H1 (cell line): ENCODE results near the gene ZNF609. TPM values are rescaled to one million over a fixed set of nuclear protein-coding genes. Genes with fewer than 3 reads are reported as not detected.

Experiments
- CTCF ChIA-PET: fragments of 300-600 bp; sonication (Branson Sonifier 250); formaldehyde crosslinking; loops from one replicate; lab custom pipeline; 2021; ENCODE audit not compliant: partially characterized antibody; lab: Charles Lee
- POLR2A ChIA-PET: fragments of 300-600 bp; sonication (Branson Sonifier 250); formaldehyde crosslinking; loops from one replicate; lab custom pipeline; 2021; ENCODE audit warnings: inconsistent platforms; ENCODE audit not compliant: partially characterized antibody; lab: Charles Lee
- DNase-seq, 2 experiments: peaks; one replicate each; pipeline versions ENCODE4 v3.0.0 to v3.0.0-alpha.2; 2010 to 2022; ENCODE audit warnings: low spot score in 2 of 2, low read depth in 1 of 2, mixed read lengths in 1 of 2
- FAIRE-seq: peaks from 2 replicates; lab custom pipeline; 2011; peaks lifted over from hg19 to GRCh38; lab: Jason Lieb, UNC
- H2AFZ ChIP-seq: 2 replicates; pipeline ENCODE4 v1.8.1; 2012; ENCODE audit warnings: low read length, inconsistent platforms
- H2AK5ac ChIP-seq: 2 replicates; pipeline ENCODE4 v1.6.1; 2013; ENCODE audit warnings: low read depth, low read length
- H2BK120ac ChIP-seq: replicated peaks from 2 replicates; pipeline ENCODE3; 2013; ENCODE audit warnings: low read depth, low read length, inconsistent platforms
- H2BK12ac ChIP-seq: 2 replicates; pipeline ENCODE4 v1.6.1; 2013; ENCODE audit warnings: low read depth, low read length
- H2BK15ac ChIP-seq: 2 replicates; pipeline ENCODE4 v1.6.1; 2013; ENCODE audit warnings: low read length
- H2BK20ac ChIP-seq: 2 replicates; pipeline ENCODE4 v1.6.1; 2013; ENCODE audit warnings: low read length
- H2BK5ac ChIP-seq: 2 replicates; pipeline ENCODE4 v1.6.1; 2013; ENCODE audit warnings: low read depth, low read length
- H3K14ac ChIP-seq: 2 replicates; pipeline ENCODE4 v1.6.1; 2013; ENCODE audit warnings: inconsistent platforms; ENCODE audit not compliant: insufficient read length
- H3K18ac ChIP-seq: 2 replicates; pipeline ENCODE4 v1.6.1; 2013; ENCODE audit warnings: low read length; ENCODE audit errors: extremely low read depth
- H3K23ac ChIP-seq: 2 replicates; pipeline ENCODE4 v1.6.1; 2013; ENCODE audit warnings: inconsistent platforms; ENCODE audit not compliant: insufficient read length
- H3K23me2 ChIP-seq: 2 replicates; pipeline ENCODE4 v1.6.1; 2013; ENCODE audit warnings: low read depth, low read length
- H3K27ac ChIP-seq: 2 replicates; pipeline ENCODE4 v1.6.1; 2011; ENCODE audit warnings: low read depth, low read length, inconsistent platforms
- H3K27me3 ChIP-seq, 4 experiments: replicated peaks in 1 of 4; 1 replicate in 1 of 4; 2 replicates in 3 of 4; pipeline versions ENCODE4 v1.6.1 to v1.8.1; 2011 to 2013; ENCODE audit warnings: low read length in 3 of 4, mild to moderate bottlenecking in 3 of 4, inconsistent platforms in 2 of 4, mixed read lengths in 2 of 4, moderate library complexity in 1 of 4; ENCODE audit not compliant: control insufficient read depth in 3 of 4, insufficient read depth in 3 of 4; ENCODE audit errors: extremely low read depth in 1 of 4
- H3K36me3 ChIP-seq, 4 experiments: 2 replicates each; pipeline versions ENCODE4 v1.6.1 to v1.8.1; 2011 to 2013; ENCODE audit warnings: mild to moderate bottlenecking in 4 of 4, low read length in 3 of 4, moderate library complexity in 2 of 4, control low read depth in 1 of 4, inconsistent platforms in 1 of 4; ENCODE audit not compliant: insufficient read depth in 4 of 4, control insufficient read depth in 2 of 4
- H3K4ac ChIP-seq: replicated peaks from 2 replicates; pipeline ENCODE3; 2013; ENCODE audit warnings: low read length, low read depth, mixed read lengths, inconsistent platforms; ENCODE audit not compliant: insufficient read length
- H3K4me1 ChIP-seq, 4 experiments: replicated peaks in 1 of 4; 1 replicate in 1 of 4; 2 replicates in 3 of 4; pipeline versions ENCODE4 v1.6.1 to v1.8.1; 2011 to 2013; ENCODE audit warnings: low read length in 3 of 4, inconsistent platforms in 2 of 4, mixed read lengths in 1 of 4; ENCODE audit not compliant: insufficient read depth in 4 of 4, control insufficient read depth in 3 of 4
- H3K4me2 ChIP-seq, 2 experiments: 2 replicates each; pipeline versions ENCODE4 v1.6.1 to v1.8.1; 2011 to 2013; ENCODE audit warnings: low read depth in 2 of 2, low read length in 2 of 2, control low read depth in 1 of 2, inconsistent platforms in 1 of 2, mild to moderate bottlenecking in 1 of 2; ENCODE audit not compliant: insufficient read depth in 1 of 2
- H3K4me3 ChIP-seq, 4 experiments: fragments of 200-600, 300-600 bp in 1 of 4; sonication (generic), shearing (Covaris generic), sonication (Bioruptor Twin) in 1 of 4; 2 replicates each; pipeline versions ENCODE4 v1.5.1 to v1.8.1; 2011 to 2016; ENCODE audit warnings: low read length in 4 of 4, low read depth in 3 of 4, control low read depth in 2 of 4, inconsistent platforms in 2 of 4, mild to moderate bottlenecking in 2 of 4, mixed read lengths in 1 of 4, moderate library complexity in 1 of 4; ENCODE audit not compliant: insufficient read depth in 2 of 4; ENCODE audit errors: extremely low read depth in 1 of 4
- H3K56ac ChIP-seq: replicated peaks from 2 replicates; pipeline ENCODE3; 2013; ENCODE audit warnings: low read depth, mild to moderate bottlenecking, mixed read lengths, low read length, inconsistent platforms; ENCODE audit not compliant: insufficient read length
- H3K79me1 ChIP-seq: 2 replicates; pipeline ENCODE4 v1.6.1; 2013; ENCODE audit warnings: low read depth, low read length, control low read depth
- H3K79me2 ChIP-seq, 2 experiments: 2 replicates each; pipeline versions ENCODE4 v1.6.1 to v1.8.1; 2012 to 2013; ENCODE audit warnings: low read length in 2 of 2, mild to moderate bottlenecking in 2 of 2, inconsistent platforms in 1 of 2; ENCODE audit not compliant: insufficient read depth in 2 of 2, control insufficient read depth in 1 of 2
- H3K9ac ChIP-seq, 4 experiments: replicated peaks in 1 of 4; 1 replicate in 1 of 4; 2 replicates in 3 of 4; pipeline versions ENCODE4 v1.6.1 to v1.8.1; 2011 to 2013; ENCODE audit warnings: low read depth in 3 of 4, low read length in 3 of 4, control low read depth in 2 of 4, mild to moderate bottlenecking in 2 of 4, moderate library complexity in 2 of 4, inconsistent platforms in 1 of 4; ENCODE audit errors: extremely low read depth in 1 of 4
- H3K9me3 ChIP-seq, 2 experiments: 2 replicates each; pipeline versions ENCODE4 v1.6.1 to v1.8.1; 2012 to 2013; ENCODE audit warnings: mild to moderate bottlenecking in 2 of 2, moderate library complexity in 2 of 2, control low read depth in 1 of 2, inconsistent platforms in 1 of 2, low read depth in 1 of 2, low read length in 1 of 2, mixed read lengths in 1 of 2; ENCODE audit not compliant: insufficient read depth in 2 of 2
- H4K20me1 ChIP-seq, 2 experiments: replicated peaks in 1 of 2; 2 replicates each; pipeline versions ENCODE3 to v1.8.1; 2011 to 2013; ENCODE audit warnings: inconsistent platforms in 2 of 2, low read length in 2 of 2, mild to moderate bottlenecking in 1 of 2; ENCODE audit not compliant: insufficient read depth in 2 of 2, control insufficient read depth in 1 of 2
- H4K5ac ChIP-seq: 2 replicates; pipeline ENCODE4 v1.6.1; 2013; ENCODE audit warnings: low read length, low read depth, mixed read lengths, inconsistent platforms; ENCODE audit not compliant: insufficient read length
- H4K8ac ChIP-seq: 2 replicates; pipeline ENCODE4 v1.8.0; 2013; ENCODE audit warnings: mild to moderate bottlenecking, moderate library complexity, low read length, inconsistent platforms; ENCODE audit not compliant: insufficient read depth; ENCODE audit errors: extremely low read depth
- H4K91ac ChIP-seq: replicated peaks from 2 replicates; pipeline ENCODE3; 2013; ENCODE audit warnings: low read length, mixed read lengths, inconsistent platforms; ENCODE audit not compliant: insufficient read length
- CBX5 ChIP-seq: fragments of 300-800, 300-1000 bp; sonication (generic); IDR thresholded peaks from 2 replicates; pipeline ENCODE4 v1.7.1; 2016; ENCODE audit warnings: antibody characterized with exemption, low read length, low read depth
- CEBPB ChIP-seq: IDR thresholded peaks from 2 replicates; pipeline ENCODE4 v1.6.1; 2012; ENCODE audit warnings: low read depth, low read length
- CHD1 ChIP-seq: IDR thresholded peaks from 2 replicates; pipeline ENCODE4 v1.6.1; 2012; ENCODE audit warnings: low read depth, low read length, improper control_type of control experiment
- CHD2 ChIP-seq: IDR thresholded peaks from 2 replicates; pipeline ENCODE4 v1.6.1; 2012; ENCODE audit warnings: low read length, improper control_type of control experiment
- JUND ChIP-seq: IDR thresholded peaks from 2 replicates; pipeline ENCODE4 v1.6.1; 2011; ENCODE audit warnings: mild to moderate bottlenecking, improper control_type of control experiment, low read length
- NRF1 ChIP-seq: IDR thresholded peaks from 2 replicates; pipeline ENCODE4 v1.6.1; 2011; ENCODE audit warnings: mild to moderate bottlenecking, low read depth, low read length, improper control_type of control experiment
- PHF8 ChIP-seq: fragments of 200-600 bp; sonication (generic); conservative IDR thresholded peaks from 2 replicates; pipeline ENCODE4 v1.7.1; 2012; ENCODE audit warnings: low read depth, mild to moderate bottlenecking, inconsistent platforms, low read length, moderate library complexity
- RFX5 ChIP-seq: IDR thresholded peaks from 2 replicates; pipeline ENCODE4 v1.6.1; 2011; ENCODE audit warnings: low read depth, low read length, improper control_type of control experiment, borderline replicate concordance
- SIX5 ChIP-seq: IDR thresholded peaks from 2 replicates; pipeline ENCODE4 v1.6.1; 2011; ENCODE audit warnings: mild to moderate bottlenecking, low read depth, low read length
- YY1 ChIP-seq: IDR thresholded peaks from 2 replicates; pipeline ENCODE4 v1.6.1; 2011; ENCODE audit warnings: low read depth, mild to moderate bottlenecking, low read length
- ZNF274 ChIP-seq: IDR thresholded peaks from 2 replicates; pipeline ENCODE4 v1.7.0; 2012; ENCODE audit warnings: low read length, borderline replicate concordance; ENCODE audit errors: extremely low read depth
- WGBS, 2 experiments: shearing (Covaris generic) in 1 of 2; methylation state at CpG; one replicate each; pipeline versions ENCODE4 v1.1.6 to v1.1.7; 2013 to 2015; ENCODE audit warnings: low lambda C conversion rate in 2 of 2, mixed read lengths in 2 of 2, inconsistent platforms in 1 of 2, low coverage in 1 of 2, missing lambda C conversion rate in 1 of 2; ENCODE audit not compliant: insufficient replicate concordance in 2 of 2, insufficient coverage in 1 of 2, insufficient read length in 1 of 2; ENCODE audit errors: extremely low coverage in 1 of 2, missing lambda C conversion rate in 1 of 2; 5-methylcytosine and 5-hydroxymethylcytosine counted together
- polyA plus RNA-seq, 7 experiments: library from polyadenylated mRNA; depleted of rRNA in 3 of 7; stranded (reverse) in 5 of 7; unstranded in 2 of 7; fragments of >200 nt in 5 of 7; fragments of 200-250 nt in 2 of 7; gene quantifications; 1 replicate in 5 of 7; 2 replicates in 1 of 7; 4 replicates in 1 of 7; pipeline versions ENCODE4 v1.2.1 to v1.2.3, GENCODE V29; 2011 to 2013; ENCODE audit warnings: missing spikeins in 2 of 7, mixed read lengths in 2 of 7
- total RNA-seq: library from RNA; stranded (reverse); fragmentation: NEBNext Ultra II Directional; extraction: Animal tissue kit (Norgen Biotek cat#: 25700); gene quantifications from 2 replicates; pipeline ENCODE4 v1.2.1, GENCODE V29; 2021
- TF ChIP-seq, protein P1 (sequence below): IDR thresholded peaks from 2 replicates; pipeline ENCODE4 v1.6.1; 2011; ENCODE audit warnings: low read length, improper control_type of control experiment

The ZNF609 gene
- total and polyA plus RNA-seq, 2 of the 8 experiments (the other 6 are each of a cell fraction or from before 2014, with no cell fraction given): 15.5 to 47.8 TPM

DNA sequence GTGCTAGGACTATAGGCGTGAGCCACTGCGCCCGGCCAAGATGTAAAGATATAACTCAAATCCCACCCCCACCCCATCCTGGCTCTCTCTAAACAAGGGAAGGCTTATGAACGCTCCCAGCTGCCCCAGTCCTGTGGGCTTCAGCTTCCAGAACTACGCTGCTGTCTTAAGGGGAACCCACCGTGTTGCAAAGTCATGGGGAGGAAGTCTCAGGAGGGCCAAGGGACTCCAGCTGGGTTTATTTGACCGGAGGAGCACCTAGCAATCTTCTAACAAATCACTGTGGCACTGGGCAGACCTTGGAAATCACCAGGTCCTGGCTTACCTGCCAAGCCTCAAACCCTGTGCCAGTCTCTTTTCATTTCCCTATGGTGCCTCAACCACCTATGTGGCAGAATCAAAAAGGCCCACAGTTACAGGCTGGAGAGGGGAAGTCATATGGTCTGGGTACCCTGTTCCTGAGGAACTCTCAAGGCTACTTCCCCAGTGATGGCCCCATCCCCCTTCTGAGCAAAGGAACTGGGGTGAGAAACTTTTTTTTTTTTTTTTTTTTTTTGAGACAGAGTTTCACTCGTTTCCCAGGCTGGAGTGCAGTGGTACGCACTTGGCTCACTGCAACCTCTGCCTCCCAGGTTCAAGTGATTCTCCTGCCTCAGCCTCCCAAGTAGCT is 231.7 kb downstream of the ZNF609 start:
- Histone ChIP-seq H4K20me1 (peaks cover 31 to 58% of the 10 kb centered on the region in 2 experiments), H2BK5ac (no peak overlapping the region), H3K4me3 (no peak overlapping the region), H2BK120ac (no peak overlapping the region), H3K79me2 (peaks cover 17 to 49% of the 10 kb centered on the region in 2 experiments), H3K23me2 (no peaks in the 10 kb centered on the region), H3K18ac (no peak overlapping the region; the same call in 1 of the 2 replicates), H3K36me3 (peaks cover 18 to 79% (median 70%) of the 10 kb centered on the region in 4 experiments), H4K5ac (no peak overlapping the region), H3K9me3 (no peaks in the 10 kb centered on the region), H3K4me1 (peaks cover 0 to 25% (median 8%) of the 10 kb centered on the region in 4 experiments; a peak in 5 of 7 replicates), H4K8ac (0 out of 2 replicates have a peak overlapping the region, but pooled peaks have one; percentile 5), H3K4me2 (no peak overlapping the region), H4K91ac (no peak overlapping the region), H3K9ac (no peak overlapping the region), H2AFZ (no peak overlapping the region), H3K23ac (no peak overlapping the region), H3K27me3 (peaks cover 0 to 2% (median 0%) of the 10 kb centered on the region in 4 experiments; a peak in 1 of 7 replicates), H2AK5ac (no peak overlapping the region), H3K14ac (no peak overlapping the region), H2BK12ac (no peak overlapping the region), H3K56ac (no peak overlapping the region), H2BK15ac (no peak overlapping the region), H3K4ac (no peak overlapping the region), H3K27ac (no peak overlapping the region), H2BK20ac (no peak overlapping the region), H3K79me1 (peaks cover 6% of the 10 kb centered on the region)
- WGBS, 2 experiments: 85% methylated on average over 8 of the region's 9 CpGs; no CpG with 5 or more reads in 1 of the 2 experiments
- DNase-seq (no peak), FAIRE-seq (no peak)
- ChIA-PET POLR2A (interaction anchor here (39.0 to 59.2 kb wide), 2 partner anchors 3 to 27 kb away, joined by 1192 read pairs; no protein-coding TSS in a partner anchor), CTCF (interaction anchor here (0.5 to 11.3 kb wide), 8 partner anchors 8 to 149 kb away, joined by 3 to 262 read pairs (median 10); no protein-coding TSS in a partner anchor)
- TF ChIP-seq, protein P1, sequence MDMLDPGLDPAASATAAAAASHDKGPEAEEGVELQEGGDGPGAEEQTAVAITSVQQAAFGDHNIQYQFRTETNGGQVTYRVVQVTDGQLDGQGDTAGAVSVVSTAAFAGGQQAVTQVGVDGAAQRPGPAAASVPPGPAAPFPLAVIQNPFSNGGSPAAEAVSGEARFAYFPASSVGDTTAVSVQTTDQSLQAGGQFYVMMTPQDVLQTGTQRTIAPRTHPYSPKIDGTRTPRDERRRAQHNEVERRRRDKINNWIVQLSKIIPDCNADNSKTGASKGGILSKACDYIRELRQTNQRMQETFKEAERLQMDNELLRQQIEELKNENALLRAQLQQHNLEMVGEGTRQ: no peak
- TF ChIP-seq CBX5 (no peak), CEBPB (no peak), RFX5 (no peak), PHF8 (no peak), SIX5 (no peak), NRF1 (no peak), CHD2 (no peak), YY1 (no peak), ZNF274 (no peak), JUND (no peak), CHD1 (no peak)
